Hepatocyte (in vitro differentiated cells): ENCODE measurements around the gene GPR21. TPM values are rescaled to one million over a fixed set of nuclear protein-coding genes. Genes with fewer than 3 reads are reported as not detected.

ENCODE experiments used
- DNase-seq: peaks from one replicate; pipeline ENCODE4 v3.0.0-alpha.2; 2016; ENCODE audit warnings: low spot score
- H2AFZ ChIP-seq: fragments of 200-600 bp; sonication (generic); 2 replicates; pipeline ENCODE4 v1.6.0; 2016; ENCODE audit warnings: antibody characterized with exemption, mild to moderate bottlenecking
- H3K27ac ChIP-seq: fragments of 200-600 bp; sonication (generic); 2 replicates; pipeline ENCODE4 v1.5.1; 2016; ENCODE audit warnings: mild to moderate bottlenecking
- H3K27me3 ChIP-seq: fragments of 200-600 bp; sonication (generic); 2 replicates; pipeline ENCODE4 v1.6.1; 2016
- H3K36me3 ChIP-seq: fragments of 200-600 bp; sonication (generic); replicated peaks from 2 replicates; pipeline ENCODE4 v1.5.1; 2016; ENCODE audit warnings: low read depth; ENCODE audit not compliant: insufficient read depth
- H3K4me1 ChIP-seq: fragments of 200-600 bp; sonication (generic); 2 replicates; pipeline ENCODE4 v1.5.1; 2016; ENCODE audit warnings: mild to moderate bottlenecking, moderate library complexity; ENCODE audit not compliant: insufficient read depth
- H3K4me2 ChIP-seq: fragments of 200-600 bp; sonication (generic); 2 replicates; pipeline ENCODE4 v1.6.0; 2016
- H3K4me3 ChIP-seq: fragments of 200-600 bp; sonication (generic); 2 replicates; pipeline ENCODE4 v1.5.1; 2016; ENCODE audit warnings: mild to moderate bottlenecking
- H3K79me2 ChIP-seq: fragments of 200-600 bp; sonication (generic); 2 replicates; pipeline ENCODE4 v1.6.0; 2017; ENCODE audit warnings: mild to moderate bottlenecking
- H3K9me2 ChIP-seq: fragments of 200-600 bp; sonication (generic); replicated peaks from 2 replicates; pipeline ENCODE4 v1.6.0; 2017; ENCODE audit warnings: mild to moderate bottlenecking; ENCODE audit not compliant: insufficient read depth
- H3K9me3 ChIP-seq: fragments of 200-600 bp; sonication (generic); 2 replicates; pipeline ENCODE4 v1.5.1; 2016; ENCODE audit warnings: low read depth, mild to moderate bottlenecking
- H4K20me1 ChIP-seq: fragments of 200-600 bp; sonication (generic); 2 replicates; pipeline ENCODE4 v1.6.0; 2016; ENCODE audit warnings: mild to moderate bottlenecking; ENCODE audit not compliant: insufficient read depth, poor library complexity, severe bottlenecking
- CTCF ChIP-seq: fragments of 200-600 bp; sonication (generic); IDR thresholded peaks from 2 replicates; pipeline ENCODE4 v1.5.1; 2016; ENCODE audit warnings: antibody characterized with exemption, mild to moderate bottlenecking; ENCODE audit not compliant: poor library complexity
- EZH2 ChIP-seq: fragments of 200-600 bp; sonication (generic); IDR thresholded peaks from 2 replicates; pipeline ENCODE4 v1.6.1; 2016; ENCODE audit warnings: antibody characterized with exemption, mild to moderate bottlenecking, borderline replicate concordance
- EZH2phosphoT487 ChIP-seq: fragments of 200-600 bp; sonication (generic); IDR thresholded peaks from one replicate; pipeline ENCODE4 v1.6.1; 2018; ENCODE audit warnings: antibody characterized with exemption, mild to moderate bottlenecking, low read depth, moderate library complexity; ENCODE audit not compliant: unreplicated experiment, severe bottlenecking
- WGBS: methylation state at CpG from one replicate; pipeline ENCODE4 v1.1.6; 2016; ENCODE audit warnings: low lambda C conversion rate; ENCODE audit errors: missing lambda C conversion rate; 5-methylcytosine and 5-hydroxymethylcytosine counted together
- polyA plus RNA-seq: library from polyadenylated mRNA; unstranded; fragments of >200 nt; fragmentation: Nextera tagmentation; extraction: Ambion mirVana; gene quantifications from 2 replicates; pipeline ENCODE4 v1.2.1, GENCODE V29; 2016
- total RNA-seq: library from RNA; depleted of rRNA; stranded (reverse); fragments of >200 nt; gene quantifications from 2 replicates; pipeline ENCODE4 v1.2.3, GENCODE V29; 2014

Gene GPR21
- total and polyA plus RNA-seq, 2 experiments from 2014 or later = 0.50 to 0.75 TPM

- no peaks in the 10 kb centered on the region for H3K9me2 ChIP-seq
- no peaks in the 10 kb centered on the region for H3K27me3 ChIP-seq
- H3K4me1 ChIP-seq = no peaks in the 10 kb centered on the region
- WGBS = 69% methylated on average over 1 of the region's 1 CpG
- no peak for DNase-seq
- no peak overlapping the region for H3K27ac ChIP-seq
- peaks cover 15% of the 10 kb centered on the region for H3K79me2 ChIP-seq
- no peaks in the 10 kb centered on the region for H4K20me1 ChIP-seq
- no peak overlapping the region for H3K4me2 ChIP-seq
- no peaks in the 10 kb centered on the region for H3K9me3 ChIP-seq
- H2AFZ ChIP-seq = no peak overlapping the region
- no peak for TF ChIP-seq EZH2
- TF ChIP-seq CTCF = no peak
- TF ChIP-seq EZH2phosphoT487 = no peak
- H3K4me3 ChIP-seq = no peak overlapping the region
- H3K36me3 ChIP-seq = no peaks in the 10 kb centered on the region
Measured at GRCh38 chr9:123040801-123041200, 7.3 kb downstream of the GPR21 start.

DNA sequence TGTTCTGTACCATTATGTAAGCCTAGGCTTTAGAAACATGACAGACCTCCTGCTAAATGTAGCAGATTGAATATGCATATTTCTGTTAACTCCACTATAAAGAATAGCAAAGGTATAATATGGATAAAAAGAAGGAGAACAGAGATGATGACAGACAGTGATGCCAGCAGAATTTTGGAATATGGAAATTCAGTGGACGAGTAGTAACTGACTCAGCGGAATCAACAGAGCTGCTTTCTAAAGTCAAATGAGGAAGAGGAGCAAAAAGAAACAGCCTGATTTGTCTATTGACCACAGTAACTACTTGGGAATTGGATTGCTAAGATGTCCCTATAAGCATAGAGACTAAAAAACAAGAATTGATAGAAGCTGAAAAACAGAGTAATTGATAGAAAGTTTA, 8.0 kb downstream of the GPR21 start:
- H3K9me2 ChIP-seq = no peaks in the 10 kb centered on the region
- TF ChIP-seq CTCF = no peak
- TF ChIP-seq EZH2phosphoT487 = no peak
- TF ChIP-seq EZH2 = no peak
- no peaks in the 10 kb centered on the region for H3K4me1 ChIP-seq

DNA sequence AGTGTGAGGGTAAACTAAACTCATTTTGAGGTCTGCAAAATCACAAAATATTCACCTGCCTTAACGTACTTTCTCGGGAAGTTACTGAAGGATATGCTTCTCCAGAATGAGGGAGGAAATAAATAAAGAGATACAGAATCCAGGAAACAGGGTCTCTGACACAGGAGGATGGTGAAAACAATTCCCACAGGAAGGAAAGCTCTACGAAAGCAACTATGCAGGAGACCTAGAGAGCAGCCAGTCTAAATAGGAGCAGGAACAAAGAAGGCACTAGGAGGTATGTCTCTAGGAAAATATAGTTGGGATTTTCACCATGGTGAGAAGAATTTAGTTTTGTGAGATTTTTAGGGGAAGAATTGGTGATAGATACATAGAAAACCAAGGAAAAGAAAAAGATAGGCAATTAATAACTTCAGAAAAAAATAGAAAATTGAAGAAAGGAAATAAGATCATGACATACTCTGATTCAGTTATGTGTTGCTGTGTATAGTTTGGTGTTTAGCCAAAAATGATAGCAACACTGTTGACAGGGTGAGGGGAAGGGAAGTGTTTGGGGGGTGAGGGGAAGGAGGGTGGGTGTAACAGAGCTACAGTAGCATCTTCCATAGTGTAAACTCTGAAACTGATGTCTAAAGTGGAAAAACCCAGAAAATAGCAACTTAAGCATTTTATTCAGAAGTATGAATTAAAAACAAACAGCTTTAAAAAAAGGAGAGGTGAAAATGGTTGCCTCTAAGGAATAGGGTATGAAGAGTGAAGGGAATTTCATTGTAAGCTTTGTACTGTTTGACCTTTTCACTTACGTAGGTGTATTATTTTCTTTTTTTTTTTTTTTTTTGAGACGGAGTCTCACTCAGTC, 9.8 kb downstream of the GPR21 start:
- no peak overlapping the region for H2AFZ ChIP-seq
- H4K20me1 ChIP-seq = no peaks in the 10 kb centered on the region
- no peak overlapping the region for H3K27ac ChIP-seq
- no peak for DNase-seq
- no peaks in the 10 kb centered on the region for H3K9me2 ChIP-seq
- peaks cover 9% of the 10 kb centered on the region for H3K79me2 ChIP-seq
- no peaks in the 10 kb centered on the region for H3K27me3 ChIP-seq
- peaks cover 8% of the 10 kb centered on the region for H3K4me1 ChIP-seq
- H3K4me3 ChIP-seq = no peak overlapping the region
- H3K4me2 ChIP-seq = no peak overlapping the region
- no peaks in the 10 kb centered on the region for H3K9me3 ChIP-seq
- TF ChIP-seq EZH2 = no peak
- TF ChIP-seq EZH2phosphoT487 = no peak
- WGBS = over 99% methylated on average over 5 of the region's 5 CpGs
- H3K36me3 ChIP-seq = no peaks in the 10 kb centered on the region

More for the DNA sequence above, 8.0 kb downstream of the GPR21 start:
- Histone ChIP-seq H2AFZ (no peak overlapping the region), H3K4me3 (no peak overlapping the region), H3K27ac (no peak overlapping the region), H3K4me2 (no peak overlapping the region), H4K20me1 (no peaks in the 10 kb centered on the region), H3K36me3 (no peaks in the 10 kb centered on the region), H3K79me2 (peaks cover 11% of the 10 kb centered on the region), H3K27me3 (no peaks in the 10 kb centered on the region), H3K9me3 (no peaks in the 10 kb centered on the region)
- DNase-seq = no peak
- 94% methylated on average over 2 of the region's 2 CpGs for WGBS

GRCh38 chr9:123044586-123044985, 11.1 kb downstream of the GPR21 start:
- Histone ChIP-seq H3K4me1 (peaks cover 17% of the 10 kb centered on the region), H3K9me3 (no peaks in the 10 kb centered on the region), H4K20me1 (no peaks in the 10 kb centered on the region), H3K79me2 (peaks cover 5% of the 10 kb centered on the region), H3K36me3 (no peaks in the 10 kb centered on the region), H3K27me3 (no peaks in the 10 kb centered on the region), H3K9me2 (no peaks in the 10 kb centered on the region), H3K27ac (peak overlapping the region; percentile 18), H3K4me3 (no peak overlapping the region), H3K4me2 (no peak overlapping the region), H2AFZ (no peak overlapping the region)
- no peak for TF ChIP-seq EZH2phosphoT487
- TF ChIP-seq CTCF = no peak
- TF ChIP-seq EZH2 = no peak
- DNase-seq = no peak
- WGBS = 77% methylated on average over 4 of the region's 4 CpGs
